Lung microvascular endothelial cell (primary cell): ENCODE results near the gene TIMP2. TPM values are rescaled to one million over a fixed set of nuclear protein-coding genes. Genes with fewer than 3 reads are reported as not detected.
A peak's percentile ranks its signal among the peaks of the same experiment; 100 is the strongest.
"Not testable (repeated sequence)": the region's sequence is repeated elsewhere in the genome, so short reads cannot be mapped to it uniquely, and the experiment has no call there.

Experiments
- DNase-seq, 2 donors: peaks; one replicate each; pipeline versions ENCODE4 v3.0.0 to v3.0.0-alpha.2; 2010; ENCODE audit warnings: low read depth in 2 of 2
- total RNA-seq: library from RNA; depleted of rRNA; stranded (reverse); fragments of >200 nt; gene quantifications from 2 replicates; pipeline ENCODE4 v1.2.1, GENCODE V29; 2014

TIMP2 gene
- total RNA-seq, 1 donor from 2014 or later, result 69.2 TPM

- DNase-seq, result peak; percentile 91 to 98
These were observed 8.1 kb upstream of the TIMP2 start for GRCh38 chr17:78933025-78933958.

GRCh38 chr17:78929908-78930775 is 5.0 kb upstream of the TIMP2 start:
- DNase-seq, result no peak

GRCh38 chr17:78925662-78926555 is 722 bp upstream of the TIMP2 start:
- peak; percentile 86 to 93 for DNase-seq

- DNase-seq, result no peak
These were observed 571 bp downstream of the TIMP2 start for GRCh38 chr17:78924481-78925151.

- DNase-seq, result peak in 1 of 2 donors; percentile 33
These were observed 1.3 kb downstream of the TIMP2 start for GRCh38 chr17:78923660-78924453.

GRCh38 chr17:78922816-78923498 is 2.2 kb downstream of the TIMP2 start:
- DNase-seq, result no peak

- DNase-seq, result no peak
These were observed 3.7 kb downstream of the TIMP2 start for GRCh38 chr17:78921437-78921971.

GRCh38 chr17:78920528-78920927 is 4.7 kb downstream of the TIMP2 start:
- DNase-seq, result no peak

GRCh38 chr17:78919861-78920450 is 5.2 kb downstream of the TIMP2 start:
- no peak for DNase-seq

- no peak for DNase-seq
These were observed 6.2 kb downstream of the TIMP2 start for GRCh38 chr17:78918979-78919378.

- DNase-seq, result no peak
These were observed 7.5 kb downstream of the TIMP2 start for GRCh38 chr17:78917451-78918275.

GRCh38 chr17:78915872-78916632 is 9.1 kb downstream of the TIMP2 start:
- peak; percentile 46 to 69 for DNase-seq

- DNase-seq, result no peak
These were observed 12.1 kb downstream of the TIMP2 start for GRCh38 chr17:78913115-78913514.

GRCh38 chr17:78912082-78912481 is 13.1 kb downstream of the TIMP2 start:
- no peak for DNase-seq

- not testable (repeated sequence) for DNase-seq
These were observed 13.6 kb downstream of the TIMP2 start for GRCh38 chr17:78911543-78911942.

- peak in 1 of 2 donors; percentile 74 for DNase-seq
These were observed 14.5 kb downstream of the TIMP2 start for GRCh38 chr17:78910497-78911284.
